ENCODE data around the gene CHMP2A.

DNA sequence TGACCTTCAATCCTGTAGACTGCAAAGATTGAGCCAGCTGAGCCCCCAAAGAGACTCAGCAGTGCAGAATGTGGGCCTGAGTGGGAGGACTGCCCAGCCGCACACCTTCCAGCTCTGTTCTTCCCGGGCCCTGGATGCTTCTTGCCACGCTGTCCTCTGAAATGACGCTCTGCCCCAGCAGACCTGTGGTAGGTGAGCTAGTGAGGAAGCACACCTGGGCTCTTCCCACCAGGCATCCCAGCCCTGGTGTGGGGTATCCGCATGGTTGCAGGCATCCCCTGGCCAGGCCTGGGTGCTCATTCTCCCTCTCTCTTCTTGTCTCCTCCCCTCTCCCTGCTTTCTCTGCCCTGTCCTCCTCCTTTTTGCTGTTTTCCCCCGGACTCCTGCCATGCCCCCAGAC lies 28.1 kb upstream of the CHMP2A start:
- TF ChIP-seq POLR2A (IDR thresholded peaks at IDR 0.05) (no peak), CTCF (IDR thresholded peaks at IDR 0.05) (no peak)

Data from breast epithelium (tissue), 3 donors.